ENCODE measurements around the gene RAD51B. TPM values are rescaled to one million over a fixed set of nuclear protein-coding genes. Genes with fewer than 3 reads are reported as not detected.
"Not testable (repeated sequence)": the region's sequence is repeated elsewhere in the genome, so short reads cannot be mapped to it uniquely, and the experiment has no call there.

Gene RAD51B
- total RNA-seq, 1 donor from 2014 or later = 25.1 TPM

DNA sequence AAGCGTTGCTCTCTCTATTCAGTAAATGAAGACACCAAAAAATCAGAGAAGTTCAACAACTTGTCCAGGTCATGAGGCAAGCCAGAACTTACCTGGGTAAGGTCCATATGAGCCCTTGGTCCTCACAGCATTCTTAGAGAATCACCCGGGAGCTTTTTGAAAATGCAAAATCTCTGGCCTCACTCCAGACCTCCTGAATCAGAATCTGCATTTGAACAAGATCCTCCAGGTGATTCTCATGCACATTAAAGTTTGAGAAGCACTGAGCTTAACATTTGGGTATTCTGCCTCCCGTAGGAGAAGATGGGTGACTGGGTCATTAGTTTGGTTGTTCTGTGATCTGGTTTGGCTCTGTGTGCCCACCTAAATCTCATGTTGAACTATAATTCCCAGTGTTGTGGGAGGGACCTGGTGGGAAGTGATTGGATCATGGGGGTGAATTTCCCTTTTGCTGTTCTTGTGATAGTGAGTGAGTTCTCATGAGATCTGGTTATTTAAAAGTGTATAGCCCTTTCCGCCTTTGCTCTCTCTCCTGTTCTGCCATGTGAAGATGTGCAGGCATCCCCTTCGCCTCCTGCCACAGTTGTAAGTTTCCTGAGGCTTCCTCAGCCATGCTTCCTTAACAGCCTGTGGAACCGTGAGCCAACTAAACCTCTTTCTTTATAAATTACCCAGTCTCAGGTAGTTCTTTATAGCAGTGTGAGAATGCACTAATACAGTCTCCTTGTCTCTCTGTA is 221.2 kb downstream of the RAD51B start:
- H3K4me3 Mint-ChIP-seq (ENCODE audit: low read depth) = no peak overlapping the region
- no peak for DNase-seq (ENCODE audit: low spot score)
- H3K27me3 Mint-ChIP-seq (ENCODE audit: low read depth) = peaks cover 3% of the 10 kb centered on the region
- no peaks in the 10 kb centered on the region for H3K36me3 Mint-ChIP-seq (ENCODE audit: low read depth)
- intact Hi-C loops (cut with micrococcal nuclease) = no loop called here
- no peaks in the 10 kb centered on the region for H3K4me1 Mint-ChIP-seq (ENCODE audit: low read depth)
- H3K9me3 Mint-ChIP-seq = no peaks in the 10 kb centered on the region
- no peak overlapping the region for H3K27ac Mint-ChIP-seq

GRCh38 chr14:68041876-68042354 is 222.3 kb downstream of the RAD51B start:
- no peak for DNase-seq (ENCODE audit: low spot score)
- H3K4me3 Mint-ChIP-seq (ENCODE audit: low read depth) = no peak overlapping the region
- H3K27me3 Mint-ChIP-seq (ENCODE audit: low read depth) = no peaks in the 10 kb centered on the region
- no peak overlapping the region for H3K27ac Mint-ChIP-seq
- H3K4me1 Mint-ChIP-seq (ENCODE audit: low read depth) = no peaks in the 10 kb centered on the region
- H3K36me3 Mint-ChIP-seq (ENCODE audit: low read depth) = no peaks in the 10 kb centered on the region
- intact Hi-C loops (cut with micrococcal nuclease) = no loop called here
- no peaks in the 10 kb centered on the region for H3K9me3 Mint-ChIP-seq

GRCh38 chr14:68042586-68043210 is 223.1 kb downstream of the RAD51B start:
- Mint-ChIP-seq H3K9me3 (no peaks in the 10 kb centered on the region), H3K4me1 (ENCODE audit: low read depth) (no peaks in the 10 kb centered on the region), H3K27ac (no peak overlapping the region), H3K4me3 (ENCODE audit: low read depth) (no peak overlapping the region), H3K27me3 (ENCODE audit: low read depth) (no peaks in the 10 kb centered on the region), H3K36me3 (ENCODE audit: low read depth) (no peaks in the 10 kb centered on the region)
- intact Hi-C loops (cut with micrococcal nuclease) = no loop called here
- DNase-seq (ENCODE audit: low spot score) = no peak

DNA sequence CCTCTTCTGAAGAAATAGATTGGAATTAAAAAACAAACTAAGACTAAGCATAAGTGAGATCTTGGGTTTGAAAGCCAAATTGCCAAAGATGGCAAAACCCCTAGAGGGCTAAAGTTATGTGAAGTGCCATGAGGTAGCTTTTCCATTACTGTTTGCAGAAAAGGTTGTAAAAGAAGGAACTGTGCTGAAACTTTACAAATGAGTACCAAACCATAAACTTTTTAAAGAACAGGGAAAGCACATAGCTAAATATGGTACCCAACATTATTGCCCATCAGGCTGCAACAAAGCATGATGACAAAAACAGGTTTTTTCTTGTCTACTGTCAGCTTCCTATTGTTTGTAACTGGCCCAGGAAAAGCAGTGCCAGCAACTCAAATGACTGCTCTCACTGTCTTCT is 224.2 kb downstream of the RAD51B start:
- no peak for DNase-seq (ENCODE audit: low spot score)
- no peaks in the 10 kb centered on the region for H3K27me3 Mint-ChIP-seq (ENCODE audit: low read depth)
- no peaks in the 10 kb centered on the region for H3K4me1 Mint-ChIP-seq (ENCODE audit: low read depth)
- H3K27ac Mint-ChIP-seq = no peak overlapping the region
- no peaks in the 10 kb centered on the region for H3K9me3 Mint-ChIP-seq
- no peaks in the 10 kb centered on the region for H3K36me3 Mint-ChIP-seq (ENCODE audit: low read depth)
- intact Hi-C loops (cut with micrococcal nuclease) = no loop called here
- H3K4me3 Mint-ChIP-seq (ENCODE audit: low read depth) = no peak overlapping the region

- H3K9me3 Mint-ChIP-seq = no peaks in the 10 kb centered on the region
- no peaks in the 10 kb centered on the region for H3K4me1 Mint-ChIP-seq (ENCODE audit: low read depth)
- H3K4me3 Mint-ChIP-seq (ENCODE audit: low read depth) = no peak overlapping the region
- intact Hi-C loops (cut with micrococcal nuclease) = no loop called here
- H3K27ac Mint-ChIP-seq = no peak overlapping the region
- H3K36me3 Mint-ChIP-seq (ENCODE audit: low read depth) = no peaks in the 10 kb centered on the region
- no peak for DNase-seq (ENCODE audit: low spot score)
- no peaks in the 10 kb centered on the region for H3K27me3 Mint-ChIP-seq (ENCODE audit: low read depth)
These were observed 228.3 kb downstream of the RAD51B start for GRCh38 chr14:68047906-68048305.

GRCh38 chr14:68048815-68049214 is 229.2 kb downstream of the RAD51B start:
- H3K4me3 Mint-ChIP-seq (ENCODE audit: low read depth); H3K36me3 Mint-ChIP-seq (ENCODE audit: low read depth); H3K4me1 Mint-ChIP-seq (ENCODE audit: low read depth); H3K27ac Mint-ChIP-seq; DNase-seq (ENCODE audit: low spot score); H3K27me3 Mint-ChIP-seq (ENCODE audit: low read depth); intact Hi-C loops (cut with micrococcal nuclease); H3K9me3 Mint-ChIP-seq: not testable (repeated sequence)

DNA sequence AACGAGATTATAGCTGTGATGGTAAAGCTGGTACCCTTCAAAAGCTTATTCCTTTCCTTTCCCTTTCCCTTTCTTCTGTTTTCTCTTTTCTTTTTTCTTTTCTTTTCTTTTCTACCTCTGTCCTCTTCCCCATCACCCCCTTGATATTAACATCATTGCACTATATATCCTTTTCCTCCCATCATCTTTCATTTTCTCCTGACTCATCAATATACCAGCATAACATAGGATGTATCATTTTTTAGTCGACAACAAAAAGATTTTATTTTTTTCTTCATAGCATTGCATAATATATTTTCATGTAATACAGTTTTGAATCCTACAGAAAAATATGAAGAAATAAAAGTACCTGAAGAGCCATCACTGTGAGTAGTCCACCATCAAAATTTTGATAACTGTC is 230.6 kb downstream of the RAD51B start:
- Mint-ChIP-seq H3K36me3 (ENCODE audit: low read depth) (no peaks in the 10 kb centered on the region), H3K4me3 (ENCODE audit: low read depth) (no peak overlapping the region), H3K9me3 (no peaks in the 10 kb centered on the region), H3K27ac (no peak overlapping the region), H3K27me3 (ENCODE audit: low read depth) (no peaks in the 10 kb centered on the region), H3K4me1 (ENCODE audit: low read depth) (no peaks in the 10 kb centered on the region)
- DNase-seq (ENCODE audit: low spot score) = no peak
- intact Hi-C loops (cut with micrococcal nuclease) = no loop called here

DNA sequence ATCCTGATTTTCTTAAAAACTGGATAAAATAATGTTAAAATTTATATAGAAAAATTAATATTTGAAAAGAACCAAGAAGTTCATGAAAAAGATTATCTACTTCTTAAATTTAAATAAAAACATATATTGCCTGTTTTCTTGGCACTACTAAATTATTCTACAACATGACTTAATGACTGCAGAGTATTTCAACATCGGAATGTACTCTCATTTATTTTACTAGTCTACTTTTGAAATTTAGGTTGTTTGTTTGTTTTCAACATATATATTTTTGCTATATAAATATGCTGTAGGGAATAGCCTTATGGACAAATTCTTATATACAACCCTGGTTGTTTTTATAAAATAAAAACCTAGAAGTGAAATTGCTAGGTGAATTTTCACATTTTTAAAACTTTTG is 231.6 kb downstream of the RAD51B start:
- H3K27me3 Mint-ChIP-seq (ENCODE audit: low read depth) = no peaks in the 10 kb centered on the region
- H3K4me3 Mint-ChIP-seq (ENCODE audit: low read depth) = no peak overlapping the region
- H3K4me1 Mint-ChIP-seq (ENCODE audit: low read depth) = no peaks in the 10 kb centered on the region
- no peak for DNase-seq (ENCODE audit: low spot score)
- no peaks in the 10 kb centered on the region for H3K36me3 Mint-ChIP-seq (ENCODE audit: low read depth)
- H3K27ac Mint-ChIP-seq = no peak overlapping the region
- no peaks in the 10 kb centered on the region for H3K9me3 Mint-ChIP-seq
- intact Hi-C loops (cut with micrococcal nuclease) = no loop called here

DNA sequence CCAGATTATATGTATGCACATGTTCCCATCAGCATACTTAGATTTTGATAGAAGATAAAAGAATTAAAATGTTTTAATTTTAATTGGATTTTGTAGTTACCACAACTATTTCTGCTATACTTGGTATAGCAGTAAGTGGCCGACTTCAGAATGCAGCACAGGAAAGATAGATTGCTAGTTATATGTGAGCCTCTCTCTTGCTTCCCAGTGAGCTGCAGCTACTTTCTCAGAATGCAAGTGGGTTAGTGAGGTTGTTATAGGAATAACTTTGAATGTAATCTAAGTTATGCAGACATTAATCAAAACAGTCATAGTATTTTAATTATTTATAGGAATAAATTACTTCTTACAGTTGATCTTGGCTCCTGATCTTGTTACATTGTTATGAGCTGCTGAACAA is 240.6 kb downstream of the RAD51B start:
- peaks cover 21% of the 10 kb centered on the region for H3K9me3 Mint-ChIP-seq
- intact Hi-C loops (cut with micrococcal nuclease) = no loop called here
- DNase-seq (ENCODE audit: low spot score) = no peak
- no peak overlapping the region for H3K4me3 Mint-ChIP-seq (ENCODE audit: low read depth)
- H3K27me3 Mint-ChIP-seq (ENCODE audit: low read depth) = no peaks in the 10 kb centered on the region
- no peaks in the 10 kb centered on the region for H3K4me1 Mint-ChIP-seq (ENCODE audit: low read depth)
- H3K36me3 Mint-ChIP-seq (ENCODE audit: low read depth) = no peaks in the 10 kb centered on the region
- no peak overlapping the region for H3K27ac Mint-ChIP-seq

GRCh38 chr14:68062651-68063050 is 243.1 kb downstream of the RAD51B start:
- H3K9me3 Mint-ChIP-seq = peaks cover 21% of the 10 kb centered on the region
- no peaks in the 10 kb centered on the region for H3K36me3 Mint-ChIP-seq (ENCODE audit: low read depth)
- DNase-seq (ENCODE audit: low spot score) = no peak
- no peaks in the 10 kb centered on the region for H3K4me1 Mint-ChIP-seq (ENCODE audit: low read depth)
- H3K27ac Mint-ChIP-seq = no peak overlapping the region
- intact Hi-C loops (cut with micrococcal nuclease) = no loop called here
- no peak overlapping the region for H3K4me3 Mint-ChIP-seq (ENCODE audit: low read depth)
- H3K27me3 Mint-ChIP-seq (ENCODE audit: low read depth) = no peaks in the 10 kb centered on the region

GRCh38 chr14:68065322-68065721 is 245.7 kb downstream of the RAD51B start:
- Mint-ChIP-seq H3K4me3 (ENCODE audit: low read depth) (no peak overlapping the region), H3K27ac (no peak overlapping the region), H3K36me3 (ENCODE audit: low read depth) (no peaks in the 10 kb centered on the region), H3K9me3 (peaks cover 28% of the 10 kb centered on the region), H3K4me1 (ENCODE audit: low read depth) (no peaks in the 10 kb centered on the region), H3K27me3 (ENCODE audit: low read depth) (no peaks in the 10 kb centered on the region)
- intact Hi-C loops (cut with micrococcal nuclease) = no loop called here
- DNase-seq (ENCODE audit: low spot score) = no peak

GRCh38 chr14:68074765-68075381 is 255.3 kb downstream of the RAD51B start:
- Mint-ChIP-seq H3K27me3 (ENCODE audit: low read depth) (no peaks in the 10 kb centered on the region), H3K27ac (no peak overlapping the region), H3K4me3 (ENCODE audit: low read depth) (no peak overlapping the region), H3K9me3 (peaks cover 33% of the 10 kb centered on the region), H3K4me1 (ENCODE audit: low read depth) (no peaks in the 10 kb centered on the region), H3K36me3 (ENCODE audit: low read depth) (peaks cover 4% of the 10 kb centered on the region)
- no peak for DNase-seq (ENCODE audit: low spot score)
- intact Hi-C loops (cut with micrococcal nuclease) = no loop called here

- Mint-ChIP-seq H3K4me3 (ENCODE audit: low read depth) (no peak overlapping the region), H3K36me3 (ENCODE audit: low read depth) (peaks cover 4% of the 10 kb centered on the region), H3K4me1 (ENCODE audit: low read depth) (no peaks in the 10 kb centered on the region), H3K27ac (no peak overlapping the region), H3K27me3 (ENCODE audit: low read depth) (no peaks in the 10 kb centered on the region), H3K9me3 (peaks cover 26% of the 10 kb centered on the region)
- no peak for DNase-seq (ENCODE audit: low spot score)
- intact Hi-C loops (cut with micrococcal nuclease) = no loop called here
These were observed 255.9 kb downstream of the RAD51B start for GRCh38 chr14:68075382-68076029.

Data from activated T-helper 2 cell treated with anti-CD3 and anti-CD28 coated beads, Interferon-gamma antibody, Interleukin-2, Interleukin-4, amounts not matched to agents 10 μg/mL and 5 μg/mL and 100 μg/mL, durations not matched to agents 14 hours and 24 hours and 36 hours (primary cell).